NB4 (cell line): ENCODE results near the gene PLCB3.

Experiments used
- POLR2A ChIP-seq: IDR thresholded peaks from 2 replicates; pipeline ENCODE4 v1.6.1; 2011; ENCODE audit warnings: mild to moderate bottlenecking; ENCODE audit not compliant: insufficient read length; ENCODE audit errors: extremely low read depth
- TF ChIP-seq, protein P1 (sequence below): IDR thresholded peaks from one replicate; pipeline ENCODE4 v1.5.1; 2012; ENCODE audit warnings: low read depth, low read length

DNA sequence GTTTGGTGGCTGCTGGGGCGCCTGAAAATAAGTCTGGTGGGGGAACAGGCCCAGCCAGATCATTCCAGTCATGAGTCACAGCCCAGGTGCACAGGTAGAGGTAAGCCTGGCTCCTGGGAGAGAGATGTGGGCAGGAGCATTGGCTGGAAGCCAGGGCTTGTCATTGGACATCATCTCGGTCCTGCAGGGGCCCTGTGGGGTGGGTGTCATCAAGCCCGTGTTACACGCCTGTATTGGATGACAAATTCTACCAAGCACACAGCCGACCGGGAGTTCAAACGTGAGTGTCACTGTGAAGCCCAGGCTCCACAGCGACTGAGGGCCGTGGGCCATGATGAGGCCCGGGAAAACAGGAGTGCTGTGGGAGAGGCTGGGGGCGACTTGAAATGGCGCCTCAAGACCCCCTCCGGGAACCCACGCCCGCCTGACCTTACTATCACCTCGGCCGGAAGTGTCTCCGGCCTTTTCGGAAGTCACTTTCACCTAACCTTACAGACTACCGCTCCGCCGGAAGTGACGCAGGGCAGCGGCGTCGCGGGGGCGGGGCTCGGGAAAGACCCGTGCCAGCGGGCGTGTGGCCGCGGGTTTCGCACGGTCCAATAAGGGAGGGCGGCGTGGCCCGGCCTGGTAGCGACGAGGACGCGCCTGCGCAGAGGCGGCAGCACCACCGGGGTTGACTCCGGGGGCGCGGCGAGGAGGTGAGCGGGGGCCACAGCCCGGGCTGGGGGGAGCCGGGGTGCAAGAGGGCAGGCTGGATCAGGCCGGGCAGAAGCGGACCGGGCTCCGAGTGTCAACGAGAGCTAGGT lies 10.7 kb upstream of the PLCB3 start, which contains the start of gene FKBP2:
- TF ChIP-seq, protein P1, sequence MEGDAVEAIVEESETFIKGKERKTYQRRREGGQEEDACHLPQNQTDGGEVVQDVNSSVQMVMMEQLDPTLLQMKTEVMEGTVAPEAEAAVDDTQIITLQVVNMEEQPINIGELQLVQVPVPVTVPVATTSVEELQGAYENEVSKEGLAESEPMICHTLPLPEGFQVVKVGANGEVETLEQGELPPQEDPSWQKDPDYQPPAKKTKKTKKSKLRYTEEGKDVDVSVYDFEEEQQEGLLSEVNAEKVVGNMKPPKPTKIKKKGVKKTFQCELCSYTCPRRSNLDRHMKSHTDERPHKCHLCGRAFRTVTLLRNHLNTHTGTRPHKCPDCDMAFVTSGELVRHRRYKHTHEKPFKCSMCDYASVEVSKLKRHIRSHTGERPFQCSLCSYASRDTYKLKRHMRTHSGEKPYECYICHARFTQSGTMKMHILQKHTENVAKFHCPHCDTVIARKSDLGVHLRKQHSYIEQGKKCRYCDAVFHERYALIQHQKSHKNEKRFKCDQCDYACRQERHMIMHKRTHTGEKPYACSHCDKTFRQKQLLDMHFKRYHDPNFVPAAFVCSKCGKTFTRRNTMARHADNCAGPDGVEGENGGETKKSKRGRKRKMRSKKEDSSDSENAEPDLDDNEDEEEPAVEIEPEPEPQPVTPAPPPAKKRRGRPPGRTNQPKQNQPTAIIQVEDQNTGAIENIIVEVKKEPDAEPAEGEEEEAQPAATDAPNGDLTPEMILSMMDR, result no peak
- TF ChIP-seq POLR2A, result peak; percentile 89
